Mesangial cell (primary cell): ENCODE measurements around the gene CRIP2. TPM values are rescaled to one million over a fixed set of nuclear protein-coding genes. Genes with fewer than 3 reads are reported as not detected.

Experiments used
- total RNA-seq: library from RNA; depleted of rRNA; stranded (reverse); fragments of >200 nt; gene quantifications from 2 replicates; pipeline ENCODE4 v1.2.3, GENCODE V29; 2015

CRIP2 gene, protein sequence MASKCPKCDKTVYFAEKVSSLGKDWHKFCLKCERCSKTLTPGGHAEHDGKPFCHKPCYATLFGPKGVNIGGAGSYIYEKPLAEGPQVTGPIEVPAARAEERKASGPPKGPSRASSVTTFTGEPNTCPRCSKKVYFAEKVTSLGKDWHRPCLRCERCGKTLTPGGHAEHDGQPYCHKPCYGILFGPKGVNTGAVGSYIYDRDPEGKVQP
- 200 and 216 TPM in 2 replicates for total RNA-seq

GRCh38 chr14:105474483-105475268 is at the start of gene CRIP2:
Gene CRIP2, plus strand, starts transcription at chr14:105474821. Its CDS starts 42 bp downstream, at chr14:105474863.

GRCh38 chr14:105486163-105486973 is 11.7 kb downstream of the CRIP2 start, which contains the start of gene CRIP1:
Gene CRIP1, plus strand, starts transcription at chr14:105486886. Its CDS starts 374 bp downstream, at chr14:105487260.

GRCh38 chr14:105490572-105491365 is 16.1 kb downstream of the CRIP2 start, which contains the start of gene TEDC1:
Gene TEDC1, plus strand, starts transcription at chr14:105491246. Its CDS starts 130 bp downstream, at chr14:105491376.

DNA sequence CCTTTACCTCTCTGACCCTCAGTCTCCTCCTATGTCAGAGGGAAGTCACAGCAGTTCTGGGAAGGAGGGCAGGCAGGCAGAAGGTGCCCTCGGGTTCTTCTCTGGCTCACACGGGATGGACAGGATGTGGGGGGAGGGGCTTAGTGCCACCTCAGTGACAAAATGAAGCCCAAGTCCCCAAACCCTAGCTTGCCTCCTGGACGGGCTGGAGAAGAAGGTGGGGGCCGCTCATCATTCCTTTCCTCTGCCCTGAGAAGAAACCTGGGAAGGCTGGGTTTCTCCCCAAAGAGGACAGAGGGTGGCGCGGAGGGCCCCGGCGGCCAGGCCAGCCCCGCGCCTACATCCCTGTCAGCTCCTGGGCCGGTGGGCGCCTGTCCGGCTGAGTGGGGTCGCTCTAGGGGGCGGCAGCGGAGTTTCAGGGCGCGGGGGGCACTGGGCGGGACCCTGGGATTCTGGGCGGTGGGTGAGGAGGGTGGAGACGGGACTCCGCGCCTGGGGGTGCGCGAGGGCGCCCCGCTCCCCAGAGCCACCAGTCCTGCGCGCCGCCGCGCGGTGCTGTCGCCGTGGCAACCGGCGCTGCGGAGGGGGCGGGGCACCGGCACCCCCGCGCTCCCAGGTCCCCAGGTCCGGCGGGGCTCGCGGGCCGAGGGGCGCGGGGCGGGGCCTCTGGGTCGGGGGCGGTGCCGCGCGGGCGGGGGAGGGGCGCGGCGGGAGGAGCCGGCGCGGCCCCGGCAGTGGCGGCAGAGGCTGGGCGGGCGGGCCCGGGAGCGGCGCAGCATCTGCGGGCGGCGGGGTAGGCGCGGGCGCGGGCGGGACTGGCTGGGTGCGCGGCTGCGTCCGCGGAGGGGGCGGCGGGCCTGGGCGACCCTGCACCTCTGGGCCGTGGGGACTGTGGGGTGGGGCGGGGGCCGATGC is 51.5 kb downstream of the CRIP2 start, which contains the start of gene TMEM121:
Gene TMEM121, plus strand, starts transcription at position 723 of the 915 bp plus-strand sequence. CDS start 2,252 bp downstream, outside the sequence.

Other genes starting within 250 kb of the CRIP2 start
- gene BTBD6, start 226.3 kb upstream of the CRIP2 start, total RNA-seq, result 41.7 and 53.9 TPM in 2 replicates
- 18.3 and 34.5 TPM in 2 replicates for gene BRF1, start 173.8 kb upstream of the CRIP2 start, total RNA-seq
- 60.0 and 105 TPM in 2 replicates for gene PACS2, start 160.1 kb upstream of the CRIP2 start, total RNA-seq
- gene TEX22, start 76.3 kb upstream of the CRIP2 start, total RNA-seq, result 0.13 and 0.16 TPM in 2 replicates
- 66.6 and 77.6 TPM in 2 replicates for gene MTA1, start 55.0 kb upstream of the CRIP2 start, total RNA-seq
- 10.6 and 15.2 TPM in 2 replicates for gene CRIP1, start 12.1 kb downstream of the CRIP2 start, total RNA-seq
- gene TEDC1, start 16.4 kb downstream of the CRIP2 start, total RNA-seq, result 4.3 and 44.2 TPM in 2 replicates
- gene TMEM121, start 51.8 kb downstream of the CRIP2 start, total RNA-seq, result 5.1 and 8.0 TPM in 2 replicates